H1 (cell line): ENCODE measurements around the gene PAX5. TPM values are rescaled to one million over a fixed set of nuclear protein-coding genes. Genes with fewer than 3 reads are reported as not detected.

ENCODE experiments used
- CBX8 ChIP-seq: fragments of 300-800, 300-1000 bp; sonication (generic); IDR thresholded peaks from 2 replicates; pipeline ENCODE4 v1.7.1; 2016; ENCODE audit warnings: low read depth, low read length, borderline replicate concordance
- NANOG ChIP-seq: IDR thresholded peaks from 2 replicates; pipeline ENCODE4 v1.6.1; 2011; ENCODE audit warnings: low read length, low read depth, mild to moderate bottlenecking, inconsistent platforms; ENCODE audit not compliant: insufficient read depth, poor library complexity, severe bottlenecking
- SP2 ChIP-seq: IDR thresholded peaks from 2 replicates; pipeline ENCODE4 v1.6.1; 2012; ENCODE audit warnings: mild to moderate bottlenecking, low read length, inconsistent platforms
- polyA plus RNA-seq, 7 experiments: library from polyadenylated mRNA; depleted of rRNA in 3 of 7; stranded (reverse) in 5 of 7; unstranded in 2 of 7; fragments of >200 nt in 5 of 7; fragments of 200-250 nt in 2 of 7; gene quantifications; 1 replicate in 5 of 7; 2 replicates in 1 of 7; 4 replicates in 1 of 7; pipeline versions ENCODE4 v1.2.1 to v1.2.3, GENCODE V29; 2011 to 2013; ENCODE audit warnings: missing spikeins in 2 of 7, mixed read lengths in 2 of 7
- total RNA-seq: library from RNA; stranded (reverse); fragmentation: NEBNext Ultra II Directional; extraction: Animal tissue kit (Norgen Biotek cat#: 25700); gene quantifications from 2 replicates; pipeline ENCODE4 v1.2.1, GENCODE V29; 2021
- TF ChIP-seq, protein P1 (sequence below): IDR thresholded peaks from 2 replicates; pipeline ENCODE4 v1.6.1; 2012; ENCODE audit warnings: low read length, inconsistent platforms

The PAX5 gene
- total and polyA plus RNA-seq, 2 of the 8 experiments (the other 6 are each of a cell fraction or from before 2014, with no cell fraction given) = 0.29 to 0.43 TPM

GRCh38 chr9:37060833-37061232 is 26.8 kb upstream of the PAX5 start (continued):
- TF ChIP-seq, protein P1, sequence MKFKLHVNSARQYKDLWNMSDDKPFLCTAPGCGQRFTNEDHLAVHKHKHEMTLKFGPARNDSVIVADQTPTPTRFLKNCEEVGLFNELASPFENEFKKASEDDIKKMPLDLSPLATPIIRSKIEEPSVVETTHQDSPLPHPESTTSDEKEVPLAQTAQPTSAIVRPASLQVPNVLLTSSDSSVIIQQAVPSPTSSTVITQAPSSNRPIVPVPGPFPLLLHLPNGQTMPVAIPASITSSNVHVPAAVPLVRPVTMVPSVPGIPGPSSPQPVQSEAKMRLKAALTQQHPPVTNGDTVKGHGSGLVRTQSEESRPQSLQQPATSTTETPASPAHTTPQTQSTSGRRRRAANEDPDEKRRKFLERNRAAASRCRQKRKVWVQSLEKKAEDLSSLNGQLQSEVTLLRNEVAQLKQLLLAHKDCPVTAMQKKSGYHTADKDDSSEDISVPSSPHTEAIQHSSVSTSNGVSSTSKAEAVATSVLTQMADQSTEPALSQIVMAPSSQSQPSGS = no peak
- no peak for TF ChIP-seq SP2
- TF ChIP-seq NANOG = no peak
- TF ChIP-seq CBX8 = no peak
